GM12891 (cell line): ENCODE data around the gene PRXL2A.

Source experiments
- POLR2A ChIP-seq: IDR thresholded peaks from 2 replicates; pipeline ENCODE4 v1.6.1; 2011; ENCODE audit warnings: low read depth, low read length, control low read depth
- POLR2AphosphoS5 ChIP-seq: IDR thresholded peaks from 2 replicates; pipeline ENCODE4 v1.6.1; 2011; ENCODE audit warnings: low read depth, low read length, control low read depth
- SPI1 ChIP-seq: IDR thresholded peaks from 2 replicates; pipeline ENCODE4 v1.6.1; 2011; ENCODE audit warnings: low read depth, low read length, control low read depth
- TAF1 ChIP-seq: IDR thresholded peaks from 2 replicates; pipeline ENCODE4 v1.6.1; 2011; ENCODE audit warnings: low read depth, low read length, control low read depth

DNA sequence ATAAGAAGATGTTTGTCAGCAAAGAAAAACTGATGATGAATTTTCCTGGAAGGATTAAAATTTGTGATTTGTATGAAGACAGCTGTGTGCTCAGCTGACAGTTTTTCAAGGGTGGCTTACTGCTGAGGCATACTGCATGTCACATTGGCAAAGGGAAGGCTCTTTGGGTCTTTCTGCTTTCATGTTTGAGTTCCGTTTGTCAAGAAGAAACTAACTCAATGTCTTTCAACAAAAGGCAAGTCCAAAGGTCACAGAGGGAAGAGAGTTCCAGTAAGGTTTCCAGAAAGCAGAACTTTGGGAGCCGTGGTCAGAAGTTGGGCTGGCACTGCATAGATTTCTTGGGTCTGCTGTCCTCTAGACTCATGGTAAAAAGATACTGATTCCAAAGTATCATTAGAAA lies 34.8 kb upstream of the PRXL2A start:
- TF ChIP-seq POLR2A (no peak), POLR2AphosphoS5 (no peak), TAF1 (no peak), SPI1 (no peak)
